ENCODE measurements around the gene ABCC6.
"Not testable (repeated sequence)": the region's sequence is repeated elsewhere in the genome, so short reads cannot be mapped to it uniquely, and the experiment has no call there.

ABCC6 gene

DNA sequence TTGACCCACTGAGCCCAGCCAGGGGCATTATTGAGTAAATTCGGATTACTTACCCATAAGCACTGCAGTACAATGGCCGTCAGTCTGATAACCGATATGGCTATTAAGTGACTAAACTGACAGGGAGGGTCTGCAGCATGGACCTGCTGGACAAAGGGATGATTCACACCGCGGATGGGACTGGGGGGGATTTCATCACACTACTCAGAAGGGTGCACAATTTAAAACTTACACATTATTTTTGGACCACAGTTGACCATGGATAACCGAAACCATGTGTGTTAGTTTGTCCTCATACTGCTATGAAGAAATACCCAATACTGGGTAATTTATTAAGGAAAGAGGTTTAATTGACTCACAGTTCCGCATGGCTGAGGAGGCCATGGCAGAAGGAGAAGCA lies 106.5 kb downstream of the ABCC6 start:
- no peaks in the 10 kb centered on the region for H3K4me1 ChIP-seq (ENCODE audit: control insufficient read depth, insufficient read depth, low read length)
- H3K27me3 ChIP-seq (ENCODE audit: control insufficient read depth, insufficient read depth, low read length) = no peaks in the 10 kb centered on the region
- H3K4me3 ChIP-seq (ENCODE audit: low read depth, low read length) = no peak overlapping the region
- peaks cover 46% of the 10 kb centered on the region for H3K36me3 ChIP-seq (ENCODE audit: control insufficient read depth, insufficient read depth, low read length)
- H3K9me3 ChIP-seq (ENCODE audit: control insufficient read depth, insufficient read depth, low read length) = no peaks in the 10 kb centered on the region
- H3K9ac ChIP-seq (ENCODE audit: low read depth, low read length) = no peak overlapping the region

DNA sequence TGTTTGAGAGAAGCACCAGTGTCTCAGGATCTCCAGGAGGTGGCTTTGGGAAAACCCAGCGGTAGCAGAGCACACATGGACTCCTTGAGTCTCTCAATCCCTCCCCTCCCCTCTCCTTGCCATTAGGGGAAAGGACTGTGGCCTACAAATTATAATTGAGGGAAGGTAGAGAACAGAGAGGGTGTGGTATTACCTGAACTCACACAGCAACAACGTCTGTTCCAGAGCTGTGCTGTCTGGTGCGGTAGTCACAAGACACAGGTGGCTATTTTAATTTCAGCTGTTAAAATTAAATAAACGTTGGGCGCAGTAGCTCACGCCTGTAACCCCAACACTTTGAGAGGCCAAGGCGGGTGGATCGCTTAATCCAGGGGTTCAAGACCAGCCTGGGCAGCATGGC lies 110.2 kb downstream of the ABCC6 start:
- peaks cover 45% of the 10 kb centered on the region for H3K36me3 ChIP-seq (ENCODE audit: control insufficient read depth, insufficient read depth, low read length)
- no peak overlapping the region for H3K9ac ChIP-seq (ENCODE audit: low read depth, low read length)
- no peaks in the 10 kb centered on the region for H3K27me3 ChIP-seq (ENCODE audit: control insufficient read depth, insufficient read depth, low read length)
- no peaks in the 10 kb centered on the region for H3K9me3 ChIP-seq (ENCODE audit: control insufficient read depth, insufficient read depth, low read length)
- no peaks in the 10 kb centered on the region for H3K4me1 ChIP-seq (ENCODE audit: control insufficient read depth, insufficient read depth, low read length)
- H3K4me3 ChIP-seq (ENCODE audit: low read depth, low read length) = no peak overlapping the region

DNA sequence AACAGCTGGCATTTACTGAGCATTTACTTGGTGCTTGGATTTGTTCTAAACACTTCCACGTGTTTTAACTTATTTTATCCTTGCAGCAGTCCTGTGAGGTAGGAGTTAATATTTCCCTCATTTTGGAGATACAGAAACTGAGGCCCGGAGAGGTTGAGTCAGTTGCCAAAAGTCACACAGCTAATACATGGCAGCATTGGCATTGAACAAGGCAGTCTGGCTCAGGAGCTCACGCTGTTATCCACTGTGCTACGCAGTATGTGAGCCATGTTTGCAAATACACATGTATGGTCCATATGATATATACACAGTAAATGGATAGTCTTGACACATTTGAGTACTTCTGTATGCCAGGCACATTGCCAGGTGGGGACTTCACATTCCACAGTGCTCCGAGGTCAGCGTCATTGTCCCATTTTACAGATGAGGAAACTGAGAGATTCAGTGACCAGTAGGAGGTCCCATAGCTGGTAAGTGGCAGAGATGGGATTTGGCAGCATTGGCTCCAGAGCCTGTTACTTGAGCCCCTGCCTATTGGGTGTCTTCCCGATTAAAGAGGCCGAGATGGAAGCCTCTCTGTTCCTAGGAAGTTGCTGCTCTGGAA lies 110.7 kb downstream of the ABCC6 start:
- Histone ChIP-seq H3K4me1 (ENCODE audit: control insufficient read depth, insufficient read depth, low read length) (no peaks in the 10 kb centered on the region), H3K36me3 (ENCODE audit: control insufficient read depth, insufficient read depth, low read length) (peaks cover 42% of the 10 kb centered on the region), H3K9me3 (ENCODE audit: control insufficient read depth, insufficient read depth, low read length) (no peaks in the 10 kb centered on the region), H3K9ac (ENCODE audit: low read depth, low read length) (no peak overlapping the region), H3K27me3 (ENCODE audit: control insufficient read depth, insufficient read depth, low read length) (no peaks in the 10 kb centered on the region), H3K4me3 (ENCODE audit: low read depth, low read length) (no peak overlapping the region)

DNA sequence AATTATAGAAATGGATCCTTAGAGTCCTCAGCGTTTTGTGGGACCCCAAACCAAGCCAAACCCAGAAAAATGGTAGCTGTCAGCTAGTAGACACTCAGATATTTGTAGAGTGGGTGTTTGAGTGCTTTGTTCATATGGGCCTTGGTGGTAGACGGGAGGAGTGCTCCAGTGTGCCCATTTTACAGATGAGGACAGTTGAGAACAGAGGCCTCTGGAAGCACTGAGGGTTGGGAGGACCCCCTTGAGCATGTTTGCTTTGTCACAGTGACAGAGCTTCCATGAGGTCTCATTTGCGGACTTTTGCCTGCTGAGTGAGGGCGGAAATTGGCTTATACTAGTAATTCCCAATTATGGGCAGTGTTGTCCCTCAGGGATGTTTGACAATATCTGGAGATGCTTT lies 111.7 kb downstream of the ABCC6 start:
- Histone ChIP-seq H3K4me3 (ENCODE audit: low read depth, low read length) (no peak overlapping the region), H3K36me3 (ENCODE audit: control insufficient read depth, insufficient read depth, low read length) (peaks cover 40% of the 10 kb centered on the region)

DNA sequence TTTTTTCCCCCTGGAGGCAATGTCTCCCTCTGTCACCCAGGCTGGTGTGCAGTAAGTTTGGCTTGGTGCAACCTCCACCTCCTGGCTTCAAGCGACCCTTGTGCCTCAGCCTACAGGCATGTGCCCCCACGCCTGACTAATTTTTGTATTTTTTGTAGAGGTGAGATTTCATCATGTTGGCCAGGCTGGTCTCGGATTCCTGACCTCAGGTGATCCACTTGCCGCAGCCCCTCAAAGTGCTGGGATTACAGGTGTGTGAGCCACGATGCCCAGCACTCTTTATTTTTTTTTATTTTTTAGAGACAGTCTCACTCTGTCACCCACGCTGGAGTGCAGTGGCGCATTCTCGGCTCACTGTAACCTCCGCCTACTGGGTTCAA lies 113.2 kb downstream of the ABCC6 start:
- peaks cover 40% of the 10 kb centered on the region for H3K36me3 ChIP-seq (ENCODE audit: control insufficient read depth, insufficient read depth, low read length)
- H3K4me1 ChIP-seq (ENCODE audit: control insufficient read depth, insufficient read depth, low read length) = no peaks in the 10 kb centered on the region
- H3K4me3 ChIP-seq (ENCODE audit: low read depth, low read length) = no peak overlapping the region
- no peaks in the 10 kb centered on the region for H3K9me3 ChIP-seq (ENCODE audit: control insufficient read depth, insufficient read depth, low read length)
- H3K27me3 ChIP-seq (ENCODE audit: control insufficient read depth, insufficient read depth, low read length) = no peaks in the 10 kb centered on the region
- no peak overlapping the region for H3K9ac ChIP-seq (ENCODE audit: low read depth, low read length)

More for the DNA sequence above, 111.7 kb downstream of the ABCC6 start:
- Histone ChIP-seq H3K9ac (ENCODE audit: low read depth, low read length) (no peak overlapping the region), H3K4me1 (ENCODE audit: control insufficient read depth, insufficient read depth, low read length) (no peaks in the 10 kb centered on the region), H3K9me3 (ENCODE audit: control insufficient read depth, insufficient read depth, low read length) (no peaks in the 10 kb centered on the region), H3K27me3 (ENCODE audit: control insufficient read depth, insufficient read depth, low read length) (no peaks in the 10 kb centered on the region)

DNA sequence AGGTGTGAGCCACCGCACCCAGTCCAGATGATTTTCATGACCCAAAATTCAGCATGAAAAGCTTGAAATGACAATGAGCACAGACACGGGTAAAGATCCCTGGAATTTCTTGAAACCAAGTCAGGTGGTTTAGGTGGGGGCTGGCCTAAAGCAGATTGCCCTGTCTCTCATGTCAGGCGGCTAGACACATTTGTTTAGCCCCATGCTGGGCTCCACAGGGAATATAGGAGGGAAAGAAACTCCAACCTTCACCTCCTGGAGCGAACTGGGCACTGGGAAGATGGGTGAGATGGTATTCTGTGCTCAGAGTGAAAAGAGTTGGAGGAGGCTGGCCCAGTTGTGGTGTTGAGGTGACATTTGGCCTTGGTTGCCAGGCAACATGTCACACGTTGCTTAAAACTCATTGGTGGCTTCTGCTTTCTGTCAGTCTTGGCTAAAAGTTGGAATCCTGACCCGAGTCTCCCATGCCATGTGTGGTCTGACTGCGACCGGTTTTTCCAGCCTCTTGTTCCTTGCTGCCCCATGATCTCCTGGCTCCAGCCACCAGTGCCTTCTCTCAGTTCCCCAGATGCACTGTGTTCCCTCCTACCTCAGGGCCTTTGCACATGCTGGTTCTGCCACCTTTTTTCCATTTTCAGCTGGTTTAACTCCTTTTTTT lies 113.7 kb downstream of the ABCC6 start:
- H3K9me3 ChIP-seq (ENCODE audit: control insufficient read depth, insufficient read depth, low read length) = no peaks in the 10 kb centered on the region
- H3K36me3 ChIP-seq (ENCODE audit: control insufficient read depth, insufficient read depth, low read length) = peaks cover 39% of the 10 kb centered on the region
- H3K4me1 ChIP-seq (ENCODE audit: control insufficient read depth, insufficient read depth, low read length) = no peaks in the 10 kb centered on the region
- no peaks in the 10 kb centered on the region for H3K27me3 ChIP-seq (ENCODE audit: control insufficient read depth, insufficient read depth, low read length)
- H3K4me3 ChIP-seq (ENCODE audit: low read depth, low read length) = no peak overlapping the region
- H3K9ac ChIP-seq (ENCODE audit: low read depth, low read length) = no peak overlapping the region

DNA sequence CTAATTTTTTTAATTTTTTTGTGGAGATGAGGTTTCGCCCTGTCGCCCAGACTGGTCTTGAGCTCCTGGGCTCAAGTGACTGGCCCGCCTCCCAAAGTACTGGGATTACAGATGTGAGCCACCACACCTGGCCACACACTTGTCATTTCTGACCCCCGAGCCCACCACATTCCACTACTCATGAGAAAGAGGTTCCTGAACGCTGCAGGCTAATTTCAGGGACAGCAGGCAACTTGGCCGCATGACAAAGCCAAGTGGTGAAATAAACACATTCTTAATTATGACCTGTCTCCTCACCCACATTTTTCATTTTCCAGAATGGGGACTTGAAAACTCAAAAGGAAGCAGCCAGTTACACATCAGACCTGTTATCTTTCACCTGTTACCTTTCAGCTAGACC lies 114.5 kb downstream of the ABCC6 start:
- Histone ChIP-seq H3K36me3 (ENCODE audit: control insufficient read depth, insufficient read depth, low read length) (peaks cover 43% of the 10 kb centered on the region), H3K9me3 (ENCODE audit: control insufficient read depth, insufficient read depth, low read length) (no peaks in the 10 kb centered on the region), H3K4me1 (ENCODE audit: control insufficient read depth, insufficient read depth, low read length) (no peaks in the 10 kb centered on the region), H3K4me3 (ENCODE audit: low read depth, low read length) (no peak overlapping the region), H3K27me3 (ENCODE audit: control insufficient read depth, insufficient read depth, low read length) (no peaks in the 10 kb centered on the region), H3K9ac (ENCODE audit: low read depth, low read length) (no peak overlapping the region)

DNA sequence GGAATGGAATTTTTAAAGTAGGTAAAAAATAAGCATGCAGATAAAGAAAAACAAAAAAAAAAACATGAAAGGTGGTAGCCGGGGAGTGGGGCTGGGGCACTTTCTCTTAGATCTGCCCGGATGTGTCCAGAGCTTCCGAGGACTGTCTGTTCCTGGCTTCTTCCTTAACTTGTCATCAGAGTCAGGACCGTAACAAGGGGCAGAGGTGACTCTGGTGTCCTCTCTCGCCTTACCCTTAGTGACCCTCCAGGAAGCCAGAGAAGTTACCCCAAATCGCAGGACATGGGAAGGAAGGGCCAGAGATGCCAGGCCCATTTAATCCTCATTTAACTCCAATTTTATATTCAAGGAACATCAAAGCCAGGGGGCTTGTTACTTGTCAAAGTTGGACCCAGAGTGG lies 115.5 kb downstream of the ABCC6 start:
- no peaks in the 10 kb centered on the region for H3K27me3 ChIP-seq (ENCODE audit: control insufficient read depth, insufficient read depth, low read length)
- no peak overlapping the region for H3K9ac ChIP-seq (ENCODE audit: low read depth, low read length)
- H3K9me3 ChIP-seq (ENCODE audit: control insufficient read depth, insufficient read depth, low read length) = no peaks in the 10 kb centered on the region
- no peak overlapping the region for H3K4me3 ChIP-seq (ENCODE audit: low read depth, low read length)
- H3K4me1 ChIP-seq (ENCODE audit: control insufficient read depth, insufficient read depth, low read length) = no peaks in the 10 kb centered on the region
- H3K36me3 ChIP-seq (ENCODE audit: control insufficient read depth, insufficient read depth, low read length) = peaks cover 45% of the 10 kb centered on the region

DNA sequence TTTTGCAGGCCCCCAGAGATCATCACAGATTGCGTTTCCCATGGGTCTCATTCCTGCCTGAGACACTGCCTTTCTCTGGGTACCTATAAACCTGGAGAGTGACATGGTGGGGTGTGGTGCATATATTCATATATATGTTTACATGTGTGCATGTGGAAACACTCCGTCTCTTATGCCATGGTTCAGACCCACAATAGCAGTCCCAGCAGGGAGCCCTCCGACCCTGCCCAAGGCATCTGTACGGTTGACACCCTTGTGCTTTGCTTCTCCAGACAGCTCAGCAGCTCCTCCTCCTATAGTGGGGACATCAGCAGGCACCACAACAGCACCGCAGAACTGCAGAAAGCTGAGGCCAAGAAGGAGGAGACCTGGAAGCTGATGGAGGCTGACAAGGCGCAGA lies 116.8 kb downstream of the ABCC6 start:
- Histone ChIP-seq H3K4me1 (ENCODE audit: control insufficient read depth, insufficient read depth, low read length) (no peaks in the 10 kb centered on the region), H3K27me3 (ENCODE audit: control insufficient read depth, insufficient read depth, low read length) (no peaks in the 10 kb centered on the region), H3K36me3 (ENCODE audit: control insufficient read depth, insufficient read depth, low read length) (peaks cover 37% of the 10 kb centered on the region), H3K9ac (ENCODE audit: low read depth, low read length) (no peak overlapping the region), H3K9me3 (ENCODE audit: control insufficient read depth, insufficient read depth, low read length) (no peaks in the 10 kb centered on the region), H3K4me3 (ENCODE audit: low read depth, low read length) (no peak overlapping the region)

DNA sequence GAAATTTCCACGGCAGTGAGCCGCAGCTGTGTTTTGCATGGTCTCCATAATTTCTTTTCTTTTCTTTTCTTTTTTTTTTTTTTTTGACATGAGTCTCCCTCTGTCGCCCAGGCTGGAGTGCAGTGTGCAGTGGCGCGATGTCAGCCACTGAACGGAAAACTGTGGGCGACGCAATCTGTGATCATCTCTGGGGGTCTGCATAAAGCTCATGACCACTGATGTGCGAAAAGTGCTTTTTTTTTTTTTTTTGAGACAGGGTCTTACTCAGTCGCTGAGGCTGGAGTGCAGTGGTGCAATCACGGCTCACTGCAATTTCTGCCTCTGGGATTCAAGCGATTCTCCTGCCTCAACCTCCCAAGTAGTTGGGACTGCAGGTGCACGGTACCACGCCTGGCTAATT lies 117.6 kb downstream of the ABCC6 start:
- Histone ChIP-seq H3K4me3 (ENCODE audit: low read depth, low read length) (no peak overlapping the region), H3K27me3 (ENCODE audit: control insufficient read depth, insufficient read depth, low read length) (no peaks in the 10 kb centered on the region), H3K9ac (ENCODE audit: low read depth, low read length) (no peak overlapping the region), H3K36me3 (ENCODE audit: control insufficient read depth, insufficient read depth, low read length) (peaks cover 34% of the 10 kb centered on the region), H3K9me3 (ENCODE audit: control insufficient read depth, insufficient read depth, low read length) (no peaks in the 10 kb centered on the region), H3K4me1 (ENCODE audit: control insufficient read depth, insufficient read depth, low read length) (no peaks in the 10 kb centered on the region)

DNA sequence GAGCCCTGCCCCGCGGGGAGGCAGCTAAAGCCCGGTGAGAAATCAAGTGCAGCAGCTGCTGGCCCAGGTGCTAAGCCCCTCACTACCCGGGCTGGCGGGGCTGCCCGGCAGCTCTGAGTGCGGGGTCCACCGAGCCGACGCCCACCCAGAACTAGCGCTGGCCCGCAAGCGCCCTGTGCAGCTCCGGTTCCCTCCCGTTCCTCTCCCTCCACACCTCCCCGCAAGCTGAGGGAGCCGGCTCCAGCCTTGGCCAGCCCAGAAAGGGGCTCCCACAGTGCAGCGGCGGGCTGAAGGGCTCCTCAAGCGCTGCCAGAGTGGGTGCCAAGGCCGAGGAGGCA lies 118.5 kb downstream of the ABCC6 start:
- H3K36me3 ChIP-seq (ENCODE audit: control insufficient read depth, insufficient read depth, low read length) = peaks cover 34% of the 10 kb centered on the region
- H3K4me3 ChIP-seq (ENCODE audit: low read depth, low read length); H3K4me1 ChIP-seq (ENCODE audit: control insufficient read depth, insufficient read depth, low read length); H3K27me3 ChIP-seq (ENCODE audit: control insufficient read depth, insufficient read depth, low read length); H3K9ac ChIP-seq (ENCODE audit: low read depth, low read length); H3K9me3 ChIP-seq (ENCODE audit: control insufficient read depth, insufficient read depth, low read length): not testable (repeated sequence)

DNA sequence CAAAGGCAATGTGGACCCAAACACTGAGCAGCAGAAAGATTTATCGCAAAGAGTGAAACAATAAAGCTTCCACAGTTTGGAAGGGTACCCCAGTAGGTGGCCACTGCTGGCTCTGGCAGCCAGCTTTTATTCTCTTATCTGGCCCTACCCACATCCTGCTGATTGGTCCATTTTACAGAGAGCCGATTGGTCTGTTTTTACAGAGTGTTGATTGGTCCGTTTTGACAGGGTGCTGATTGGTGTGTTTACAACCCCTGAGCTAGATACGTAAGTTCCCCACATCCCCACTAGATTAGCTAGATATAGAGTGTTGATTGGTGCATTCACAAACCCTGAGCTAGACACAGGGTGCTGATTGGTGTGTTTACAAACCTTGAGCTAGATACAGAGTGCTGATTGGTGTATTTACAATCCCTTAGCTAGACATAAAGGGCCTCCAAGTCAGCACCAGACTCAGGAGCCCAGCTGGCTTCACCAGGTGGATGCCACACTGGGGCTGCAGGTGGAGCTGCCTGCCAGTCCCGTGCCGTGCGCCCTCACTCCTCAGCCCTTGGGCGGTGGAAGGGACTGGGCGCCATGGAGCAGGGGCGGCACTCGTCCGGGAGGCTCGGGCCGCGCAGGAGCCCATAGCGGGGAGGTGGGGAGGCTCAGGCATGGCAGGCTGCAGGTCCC lies 119.0 kb downstream of the ABCC6 start:
- peaks cover 34% of the 10 kb centered on the region for H3K36me3 ChIP-seq (ENCODE audit: control insufficient read depth, insufficient read depth, low read length)
- H3K4me1 ChIP-seq (ENCODE audit: control insufficient read depth, insufficient read depth, low read length); H3K9me3 ChIP-seq (ENCODE audit: control insufficient read depth, insufficient read depth, low read length); H3K4me3 ChIP-seq (ENCODE audit: low read depth, low read length); H3K9ac ChIP-seq (ENCODE audit: low read depth, low read length); H3K27me3 ChIP-seq (ENCODE audit: control insufficient read depth, insufficient read depth, low read length): not testable (repeated sequence)

All from iPS-15b (cell line).